ENCODE data around the gene ITGAV. TPM values are rescaled to one million over a fixed set of nuclear protein-coding genes. Genes with fewer than 3 reads are reported as not detected.

Gene ITGAV
- total RNA-seq, 1 donor from 2014 or later: 67.0 TPM

GRCh38 chr2:186699742-186700141 lies 109.9 kb downstream of the ITGAV start:
- H3K4me1 ChIP-seq: peaks cover 5% of the 10 kb centered on the region
- no peaks in the 10 kb centered on the region for H3K27me3 ChIP-seq
- no peaks in the 10 kb centered on the region for H3K36me3 ChIP-seq
- no peak overlapping the region for H3K4me3 ChIP-seq
- ATAC-seq (no peak), DNase-seq (no peak)
- H3K9me3 ChIP-seq: no peaks in the 10 kb centered on the region
- TF ChIP-seq CTCF (IDR thresholded peaks at IDR 0.05): no peak
- intact Hi-C loops (cut with DNase I): no loop called here
- H3K27ac ChIP-seq: no peak overlapping the region

- no peaks in the 10 kb centered on the region for H3K4me1 ChIP-seq
- no peak overlapping the region for H3K4me3 ChIP-seq
- no peak for ATAC-seq
- intact Hi-C loops (cut with DNase I): no loop called here
- DNase-seq: no peak
- TF ChIP-seq CTCF (IDR thresholded peaks at IDR 0.05): no peak
- H3K9me3 ChIP-seq: no peaks in the 10 kb centered on the region
- no peaks in the 10 kb centered on the region for H3K36me3 ChIP-seq
- no peak overlapping the region for H3K27ac ChIP-seq
- H3K27me3 ChIP-seq: no peaks in the 10 kb centered on the region
Measured at GRCh38 chr2:186702006-186702405, 112.2 kb downstream of the ITGAV start.

- Histone ChIP-seq H3K4me3 (no peak overlapping the region), H3K27me3 (no peaks in the 10 kb centered on the region), H3K4me1 (no peaks in the 10 kb centered on the region), H3K27ac (no peak overlapping the region), H3K9me3 (no peaks in the 10 kb centered on the region), H3K36me3 (no peaks in the 10 kb centered on the region)
- intact Hi-C loops (cut with DNase I): no loop called here
- no peak for TF ChIP-seq CTCF (IDR thresholded peaks at IDR 0.05)
- ATAC-seq (no peak), DNase-seq (no peak)
Measured at GRCh38 chr2:186702501-186702900, 112.6 kb downstream of the ITGAV start.

GRCh38 chr2:186704897-186705296 lies 115.0 kb downstream of the ITGAV start:
- no peaks in the 10 kb centered on the region for H3K27me3 ChIP-seq
- H3K36me3 ChIP-seq: no peaks in the 10 kb centered on the region
- H3K4me3 ChIP-seq: no peak overlapping the region
- no peak overlapping the region for H3K27ac ChIP-seq
- no peak for ATAC-seq
- H3K4me1 ChIP-seq: no peaks in the 10 kb centered on the region
- no peaks in the 10 kb centered on the region for H3K9me3 ChIP-seq
- no peak for TF ChIP-seq CTCF (IDR thresholded peaks at IDR 0.05)
- DNase-seq: no peak
- intact Hi-C loops (cut with DNase I): no loop called here

- intact Hi-C loops (cut with DNase I): no loop called here
Measured at GRCh38 chr2:186709529-186710450, 119.9 kb downstream of the ITGAV start.

More at GRCh38 chr2:186709529-186710450, 119.9 kb downstream of the ITGAV start:
- Histone ChIP-seq H3K36me3 (no peaks in the 10 kb centered on the region), H3K9me3 (no peaks in the 10 kb centered on the region), H3K27ac (no peak overlapping the region), H3K27me3 (no peaks in the 10 kb centered on the region), H3K4me3 (no peak overlapping the region), H3K4me1 (no peaks in the 10 kb centered on the region)
- DNase-seq: no peak
- TF ChIP-seq CTCF (IDR thresholded peaks at IDR 0.05): no peak
- ATAC-seq: no peak
